Astrocyte (in vitro differentiated cells and primary cell): ENCODE results near the gene MBNL1. TPM values are rescaled to one million over a fixed set of nuclear protein-coding genes. Genes with fewer than 3 reads are reported as not detected.
A peak's percentile ranks its signal among the peaks of the same experiment; 100 is the strongest.
"Not testable (repeated sequence)": the region's sequence is repeated elsewhere in the genome, so short reads cannot be mapped to it uniquely, and the experiment has no call there.

Source experiments
- DNase-seq: peaks from one replicate; pipeline ENCODE4 v3.0.0-alpha.2; 2010; ENCODE audit warnings: low read depth
- FAIRE-seq: peaks from 2 replicates; lab custom pipeline; 2011; peaks lifted over from hg19 to GRCh38; lab: Jason Lieb, UNC
- H2AFZ ChIP-seq: 2 replicates; pipeline ENCODE4 v1.6.0; 2012; ENCODE audit warnings: low read depth, low read length, inconsistent platforms
- H3K27ac ChIP-seq: 2 replicates; pipeline ENCODE4 v1.5.1; 2011; ENCODE audit warnings: low read depth, low read length, inconsistent platforms
- H3K27me3 ChIP-seq: 2 replicates; pipeline ENCODE4 v1.6.0; 2011; ENCODE audit warnings: low read length, inconsistent platforms; ENCODE audit not compliant: insufficient read depth
- H3K36me3 ChIP-seq: 2 replicates; pipeline ENCODE4 v1.5.1; 2011; ENCODE audit warnings: low read length, inconsistent platforms; ENCODE audit not compliant: insufficient read depth
- H3K4me1 ChIP-seq: 2 replicates; pipeline ENCODE4 v1.5.1; 2011; ENCODE audit warnings: low read length, inconsistent platforms; ENCODE audit not compliant: insufficient read depth
- H3K4me2 ChIP-seq: 2 replicates; pipeline ENCODE4 v1.6.0; 2012; ENCODE audit warnings: low read length, inconsistent platforms
- H3K4me3 ChIP-seq: 2 replicates; pipeline ENCODE4 v1.5.1; 2011; ENCODE audit warnings: low read depth, mild to moderate bottlenecking, low read length, inconsistent platforms; ENCODE audit not compliant: insufficient read depth
- H3K79me2 ChIP-seq: 2 replicates; pipeline ENCODE4 v1.6.0; 2012; ENCODE audit warnings: mild to moderate bottlenecking, low read length, inconsistent platforms; ENCODE audit not compliant: insufficient read depth
- H3K9ac ChIP-seq: 2 replicates; pipeline ENCODE4 v1.6.0; 2012; ENCODE audit warnings: mild to moderate bottlenecking, low read length, inconsistent platforms
- H3K9me3 ChIP-seq: 2 replicates; pipeline ENCODE4 v1.5.1; 2012; ENCODE audit warnings: low read depth, mild to moderate bottlenecking, low read length, inconsistent platforms; ENCODE audit not compliant: insufficient read depth
- H4K20me1 ChIP-seq: 2 replicates; pipeline ENCODE4 v1.6.0; 2012; ENCODE audit warnings: low read length, inconsistent platforms; ENCODE audit not compliant: insufficient read depth
- H3K27ac Mint-ChIP-seq: one replicate; pipeline ENCODE4 v1.8.0; 2021; ENCODE audit warnings: mild to moderate bottlenecking, mixed read lengths; ENCODE audit not compliant: unreplicated experiment
- H3K27me3 Mint-ChIP-seq: one replicate; pipeline ENCODE4 v1.8.0; 2021; ENCODE audit warnings: low read depth, mixed read lengths; ENCODE audit not compliant: unreplicated experiment
- H3K36me3 Mint-ChIP-seq: one replicate; pipeline ENCODE4 v1.8.0; 2021; ENCODE audit warnings: low read depth, mixed read lengths; ENCODE audit not compliant: unreplicated experiment
- H3K4me1 Mint-ChIP-seq: one replicate; pipeline ENCODE4 v1.8.0; 2021; ENCODE audit warnings: low read depth, mixed read lengths; ENCODE audit not compliant: unreplicated experiment
- H3K4me3 Mint-ChIP-seq: one replicate; pipeline ENCODE4 v1.8.0; 2021; ENCODE audit warnings: mild to moderate bottlenecking, moderate library complexity, mixed read lengths; ENCODE audit not compliant: unreplicated experiment
- H3K9me3 Mint-ChIP-seq: one replicate; pipeline ENCODE4 v1.8.0; 2021; ENCODE audit warnings: mild to moderate bottlenecking, mixed read lengths; ENCODE audit not compliant: unreplicated experiment
- CTCF ChIP-seq: IDR thresholded peaks from 2 replicates; pipeline ENCODE4 v1.5.1; 2011; ENCODE audit warnings: low read depth, mild to moderate bottlenecking, inconsistent platforms, low read length, moderate library complexity; ENCODE audit not compliant: insufficient read depth
- EZH2 ChIP-seq: IDR thresholded peaks from 2 replicates; pipeline ENCODE4 v1.6.1; 2012; ENCODE audit warnings: mild to moderate bottlenecking, low read length, inconsistent platforms; ENCODE audit not compliant: insufficient read depth
- total RNA-seq: library from RNA; stranded (reverse); gene quantifications from 2 replicates; pipeline ENCODE4 v1.2.1, GENCODE V29; 2021

MBNL1 gene
- total RNA-seq, 1 donor from 2014 or later, result 93.1 TPM

- no peak for FAIRE-seq
- Histone ChIP-seq H3K79me2 (peaks cover 100% of the 10 kb centered on the region), H2AFZ (no peak overlapping the region), H3K9me3 (no peaks in the 10 kb centered on the region), H3K4me2 (no peak overlapping the region), H4K20me1 (peaks cover 67% of the 10 kb centered on the region), H3K27ac (no peak overlapping the region), H3K9ac (no peak overlapping the region), H3K4me1 (peaks cover 22% of the 10 kb centered on the region), H3K4me3 (no peak overlapping the region), H3K27me3 (no peaks in the 10 kb centered on the region), H3K36me3 (no peaks in the 10 kb centered on the region)
- H3K27ac Mint-ChIP-seq, result no peak overlapping the region
- H3K36me3 Mint-ChIP-seq, result peaks cover 7% of the 10 kb centered on the region
- TF ChIP-seq EZH2 (no peak), CTCF (no peak)
- no peak for DNase-seq
- H3K27me3 Mint-ChIP-seq, result no peaks in the 10 kb centered on the region
- peaks cover 42% of the 10 kb centered on the region for H3K4me1 Mint-ChIP-seq
- no peak overlapping the region for H3K4me3 Mint-ChIP-seq
- H3K9me3 Mint-ChIP-seq, result no peaks in the 10 kb centered on the region
These were observed 128.1 kb downstream of the MBNL1 start for GRCh38 chr3:152396867-152397266.

DNA sequence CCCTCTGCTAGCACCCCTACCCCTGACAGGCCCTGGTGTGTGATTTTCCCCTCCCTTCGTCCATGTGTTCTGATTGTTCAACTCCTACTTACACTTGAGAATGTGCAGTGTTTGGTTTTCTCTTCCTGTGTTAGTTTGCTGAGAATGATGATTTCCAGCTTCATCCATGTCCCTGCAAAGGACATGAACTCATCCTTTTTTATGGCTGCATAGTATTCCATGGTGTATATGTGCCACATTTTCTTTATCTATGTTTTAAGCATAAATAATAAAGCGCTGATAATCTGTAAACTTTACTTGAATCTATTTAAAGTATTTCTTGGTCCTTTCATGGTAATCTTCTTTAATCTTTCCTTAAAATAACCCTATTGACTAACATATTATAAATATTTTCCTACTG, 128.6 kb downstream of the MBNL1 start:
- not testable (repeated sequence) for H3K4me3 Mint-ChIP-seq, H3K4me3 ChIP-seq, H3K9ac ChIP-seq, H3K4me2 ChIP-seq, H3K27me3 ChIP-seq, DNase-seq, H3K9me3 Mint-ChIP-seq, H3K27ac ChIP-seq, H3K36me3 Mint-ChIP-seq, H3K36me3 ChIP-seq, H2AFZ ChIP-seq, FAIRE-seq, H3K27ac Mint-ChIP-seq, H3K9me3 ChIP-seq, H3K27me3 Mint-ChIP-seq
- Histone ChIP-seq H3K4me1 (peaks cover 19% of the 10 kb centered on the region), H3K79me2 (peaks cover 100% of the 10 kb centered on the region), H4K20me1 (peaks cover 68% of the 10 kb centered on the region)
- H3K4me1 Mint-ChIP-seq, result peaks cover 42% of the 10 kb centered on the region

DNA sequence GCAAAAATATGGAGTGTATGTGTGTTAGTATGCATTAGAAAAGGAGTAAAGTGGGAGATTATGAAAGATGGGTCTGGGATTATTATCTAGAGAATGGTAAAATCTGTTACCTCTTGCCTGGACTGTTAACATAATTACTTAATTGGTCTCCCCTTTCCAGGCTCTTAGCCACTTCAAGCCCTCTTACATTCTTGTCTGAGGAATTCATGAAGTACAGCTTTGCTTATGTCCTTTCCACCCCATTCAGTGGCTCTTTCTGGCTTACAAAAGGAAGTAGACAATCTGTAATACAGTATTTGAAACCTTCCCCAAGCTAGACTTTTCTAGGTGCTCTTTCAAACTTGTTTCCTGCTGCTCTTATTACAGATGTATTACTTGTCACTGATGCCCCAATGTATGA, 129.8 kb downstream of the MBNL1 start:
- FAIRE-seq, result no peak
- Histone ChIP-seq H3K4me3 (no peak overlapping the region), H3K4me1 (peaks cover 25% of the 10 kb centered on the region), H3K79me2 (peaks cover 100% of the 10 kb centered on the region), H3K9ac (peak overlapping the region; percentile 3), H3K27me3 (no peaks in the 10 kb centered on the region), H3K9me3 (no peaks in the 10 kb centered on the region), H3K4me2 (no peak overlapping the region), H4K20me1 (peaks cover 67% of the 10 kb centered on the region), H3K36me3 (no peaks in the 10 kb centered on the region), H2AFZ (no peak overlapping the region), H3K27ac (peak overlapping the region; percentile 11)
- Mint-ChIP-seq H3K4me3 (no peak overlapping the region), H3K4me1 (peaks cover 43% of the 10 kb centered on the region), H3K9me3 (no peaks in the 10 kb centered on the region), H3K27me3 (no peaks in the 10 kb centered on the region), H3K27ac (no peak overlapping the region), H3K36me3 (peaks cover 7% of the 10 kb centered on the region)
- peak; percentile 30 for DNase-seq
- TF ChIP-seq EZH2 (no peak), CTCF (no peak)
